Measurements from ENCODE around the gene IRGQ.

- no peak for TF ChIP-seq CTCF (IDR thresholded peaks at IDR 0.05; ENCODE audit: low read length)
- TF ChIP-seq EZH2 (IDR thresholded peaks at IDR 0.05; ENCODE audit: borderline replicate concordance, low read length), result no peak
Observed at GRCh38 chr19:43640424-43640757, 44.5 kb upstream of the IRGQ start.

All from OCI-LY1 (cell line).